NT2/D1 (cell line): ENCODE results near the gene FRK.
"Not testable (repeated sequence)": the region's sequence is repeated elsewhere in the genome, so short reads cannot be mapped to it uniquely, and the experiment has no call there.

ENCODE experiments used
- DNase-seq: peaks from one replicate; pipeline ENCODE4 v3.0.0-alpha.2; 2011; ENCODE audit warnings: low read depth, low spot score
- H3K27me3 ChIP-seq: 2 replicates; pipeline ENCODE4 v1.6.0; 2011; ENCODE audit warnings: mild to moderate bottlenecking; ENCODE audit not compliant: insufficient read length, insufficient read depth
- H3K36me3 ChIP-seq: 2 replicates; pipeline ENCODE4 v1.6.1; 2011; ENCODE audit warnings: mild to moderate bottlenecking, low read length, mixed read lengths; ENCODE audit not compliant: insufficient read depth, insufficient read length
- H3K4me1 ChIP-seq: 2 replicates; pipeline ENCODE4 v1.5.1; 2011; ENCODE audit not compliant: insufficient read depth, insufficient read length
- H3K4me3 ChIP-seq: 2 replicates; pipeline ENCODE4 v1.5.1; 2011; ENCODE audit warnings: low read depth; ENCODE audit not compliant: insufficient read length
- H3K9ac ChIP-seq: 2 replicates; pipeline ENCODE4 v1.6.0; 2011; ENCODE audit warnings: low read depth; ENCODE audit not compliant: insufficient read length
- H3K9me3 ChIP-seq: 2 replicates; pipeline ENCODE4 v1.5.1; 2011; ENCODE audit warnings: mild to moderate bottlenecking, low read length; ENCODE audit not compliant: insufficient read depth
- SUZ12 ChIP-seq: IDR thresholded peaks from 2 replicates; pipeline ENCODE4 v1.6.1; 2011; ENCODE audit not compliant: insufficient read length, insufficient read depth; ENCODE audit errors: extremely low read depth
- YY1 ChIP-seq: IDR thresholded peaks from 2 replicates; pipeline ENCODE4 v1.6.1; 2011; ENCODE audit not compliant: insufficient read length, insufficient read depth
- ZNF274 ChIP-seq: IDR thresholded peaks from 2 replicates; pipeline ENCODE4 v1.6.1; 2011; ENCODE audit warnings: mild to moderate bottlenecking, low read depth, low read length

Gene FRK

GRCh38 chr6:116046737-116047136 lies 14.0 kb downstream of the FRK start:
- Histone ChIP-seq H3K4me1 (no peaks in the 10 kb centered on the region), H3K9me3 (no peaks in the 10 kb centered on the region), H3K36me3 (no peaks in the 10 kb centered on the region), H3K4me3 (no peak overlapping the region), H3K27me3 (no peaks in the 10 kb centered on the region), H3K9ac (no peak overlapping the region)
- TF ChIP-seq SUZ12 (no peak), ZNF274 (no peak), YY1 (no peak)
- DNase-seq = no peak

DNA sequence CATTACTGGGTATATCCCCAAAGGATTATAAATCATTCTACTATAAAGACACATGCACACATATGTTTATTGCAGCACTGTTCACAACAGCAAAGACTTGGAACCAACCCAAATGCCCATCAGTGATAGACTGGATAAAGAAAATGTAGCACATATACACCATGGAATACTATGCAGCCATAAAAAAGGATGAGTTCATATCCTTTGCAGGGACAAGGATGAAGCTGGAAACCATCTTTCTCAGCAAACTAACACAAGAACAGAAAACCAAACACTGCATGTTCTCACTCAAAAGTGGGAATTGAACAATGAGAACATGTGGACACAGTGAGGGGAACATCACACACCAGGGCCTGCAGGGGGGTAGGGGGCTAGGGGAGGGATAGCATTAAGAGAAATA lies 14.4 kb downstream of the FRK start:
- not testable (repeated sequence) for H3K4me3 ChIP-seq, H3K27me3 ChIP-seq, H3K36me3 ChIP-seq, DNase-seq, H3K9ac ChIP-seq, H3K4me1 ChIP-seq, H3K9me3 ChIP-seq

GRCh38 chr6:116041934-116042333 lies 18.8 kb downstream of the FRK start:
- H3K27me3 ChIP-seq = no peaks in the 10 kb centered on the region
- no peaks in the 10 kb centered on the region for H3K4me1 ChIP-seq
- no peak for TF ChIP-seq SUZ12
- no peak for TF ChIP-seq YY1
- TF ChIP-seq ZNF274 = no peak
- no peak for DNase-seq
- no peak overlapping the region for H3K4me3 ChIP-seq
- H3K9ac ChIP-seq = no peak overlapping the region
- H3K36me3 ChIP-seq = no peaks in the 10 kb centered on the region
- H3K9me3 ChIP-seq = no peaks in the 10 kb centered on the region

DNA sequence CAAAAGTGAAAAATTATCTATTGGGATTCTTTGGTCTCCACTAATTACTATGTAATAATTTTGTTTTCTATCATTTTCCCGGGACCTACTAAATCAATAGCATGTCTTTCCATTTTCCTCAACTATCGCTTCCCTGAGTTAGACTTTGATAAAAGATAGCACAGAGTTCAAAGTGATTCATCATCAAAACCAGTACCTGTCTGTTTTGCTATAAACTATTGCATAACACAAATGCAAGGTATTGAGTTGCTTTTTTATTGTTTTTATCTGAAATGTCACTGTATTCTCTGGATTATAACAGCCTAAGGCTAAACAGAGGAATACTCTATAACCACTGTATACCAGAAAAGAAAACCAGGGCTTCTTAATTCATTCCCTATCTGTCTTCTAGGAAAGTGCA lies 19.7 kb downstream of the FRK start:
- Histone ChIP-seq H3K36me3 (no peaks in the 10 kb centered on the region), H3K4me1 (no peaks in the 10 kb centered on the region)
- TF ChIP-seq SUZ12 (no peak), ZNF274 (no peak), YY1 (no peak)

GRCh38 chr6:116036885-116037284 lies 23.8 kb downstream of the FRK start:
- DNase-seq = no peak
- Histone ChIP-seq H3K4me3 (no peak overlapping the region), H3K36me3 (no peaks in the 10 kb centered on the region), H3K9ac (no peak overlapping the region), H3K9me3 (no peaks in the 10 kb centered on the region), H3K4me1 (no peaks in the 10 kb centered on the region), H3K27me3 (no peaks in the 10 kb centered on the region)
- no peak for TF ChIP-seq SUZ12
- no peak for TF ChIP-seq YY1
- no peak for TF ChIP-seq ZNF274

More for the DNA sequence above, 19.7 kb downstream of the FRK start:
- DNase-seq = no peak
- H3K27me3 ChIP-seq = no peaks in the 10 kb centered on the region
- H3K9ac ChIP-seq = no peak overlapping the region
- no peaks in the 10 kb centered on the region for H3K9me3 ChIP-seq
- H3K4me3 ChIP-seq = no peak overlapping the region

DNA sequence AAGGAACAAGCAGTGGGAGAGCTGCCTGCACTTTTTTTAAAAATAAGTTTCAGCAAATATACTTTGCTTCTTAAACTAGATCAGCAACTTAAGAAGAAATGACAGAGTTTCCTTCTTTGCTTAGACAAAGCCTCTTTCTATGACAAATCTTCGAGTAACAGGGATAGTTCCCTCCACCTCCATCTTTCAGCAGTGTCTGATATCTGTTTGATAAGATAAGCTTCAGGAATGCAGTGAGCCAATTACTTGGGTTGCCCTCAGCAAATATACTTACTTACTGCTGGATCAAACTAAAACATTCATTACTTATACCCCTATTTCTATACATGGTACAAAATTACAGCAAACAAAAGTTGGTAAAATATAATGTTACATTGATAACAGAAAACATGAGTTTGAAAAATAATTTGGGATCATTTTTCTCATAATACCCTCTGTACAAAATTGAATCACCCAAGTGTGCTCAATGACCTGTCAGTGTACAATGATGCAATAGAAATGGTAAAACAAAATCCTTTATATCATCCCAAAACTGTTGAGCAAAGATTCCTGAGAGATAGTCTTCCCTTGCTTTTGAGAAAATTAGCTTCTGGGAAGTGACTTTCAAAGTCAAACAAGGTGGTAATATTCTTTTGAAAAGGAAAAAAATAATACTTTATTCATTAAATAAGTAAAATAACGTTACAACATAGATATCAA lies 24.5 kb downstream of the FRK start:
- no peak for DNase-seq
- Histone ChIP-seq H3K4me3 (no peak overlapping the region), H3K9ac (no peak overlapping the region), H3K36me3 (no peaks in the 10 kb centered on the region), H3K27me3 (no peaks in the 10 kb centered on the region), H3K4me1 (no peaks in the 10 kb centered on the region), H3K9me3 (no peaks in the 10 kb centered on the region)
- no peak for TF ChIP-seq SUZ12
- no peak for TF ChIP-seq ZNF274
- TF ChIP-seq YY1 = no peak

GRCh38 chr6:116035616-116036015 lies 25.1 kb downstream of the FRK start:
- no peaks in the 10 kb centered on the region for H3K9me3 ChIP-seq
- H3K4me1 ChIP-seq = no peaks in the 10 kb centered on the region
- no peaks in the 10 kb centered on the region for H3K36me3 ChIP-seq
- H3K9ac ChIP-seq = no peak overlapping the region
- H3K4me3 ChIP-seq = no peak overlapping the region
- no peak for DNase-seq
- TF ChIP-seq ZNF274 (no peak), SUZ12 (no peak), YY1 (no peak)
- H3K27me3 ChIP-seq = no peaks in the 10 kb centered on the region
